Liver (tissue), 2 donors: Measurements from ENCODE around the gene SLC2A4.

ENCODE experiments used
- CTCF ChIP-seq: fragments of 150-350 bp; IDR thresholded peaks from 2 replicates; pipeline ENCODE4 v1.5.1; 2017; ENCODE audit warnings: improper control_type of control experiment, low read depth, low read length; ENCODE audit not compliant: missing input control
- FOXA1 ChIP-seq: IDR thresholded peaks from 2 replicates; pipeline ENCODE4 v1.6.1; 2016; ENCODE audit warnings: antibody characterized with exemption
- REST ChIP-seq: IDR thresholded peaks from 2 replicates; pipeline ENCODE4 v1.6.1; 2016; ENCODE audit warnings: antibody characterized with exemption, mild to moderate bottlenecking
- YY1 ChIP-seq: IDR thresholded peaks from 2 replicates; pipeline ENCODE4 v1.6.1; 2016; ENCODE audit warnings: antibody characterized with exemption, mild to moderate bottlenecking
- ZBTB33 ChIP-seq: IDR thresholded peaks from 2 replicates; pipeline ENCODE4 v1.6.1; 2016; ENCODE audit warnings: antibody characterized with exemption
- donor health status: healthy.

- TF ChIP-seq CTCF, result no peak
- TF ChIP-seq ZBTB33, result no peak
- TF ChIP-seq YY1, result no peak
- TF ChIP-seq REST, result no peak
- TF ChIP-seq FOXA1, result no peak
These were observed 17.8 kb upstream of the SLC2A4 start for GRCh38 chr17:7263801-7264078.
